ENCODE results near the gene UBIAD1.
"Not testable (repeated sequence)": the region's sequence is repeated elsewhere in the genome, so short reads cannot be mapped to it uniquely, and the experiment has no call there.

Gene UBIAD1

DNA sequence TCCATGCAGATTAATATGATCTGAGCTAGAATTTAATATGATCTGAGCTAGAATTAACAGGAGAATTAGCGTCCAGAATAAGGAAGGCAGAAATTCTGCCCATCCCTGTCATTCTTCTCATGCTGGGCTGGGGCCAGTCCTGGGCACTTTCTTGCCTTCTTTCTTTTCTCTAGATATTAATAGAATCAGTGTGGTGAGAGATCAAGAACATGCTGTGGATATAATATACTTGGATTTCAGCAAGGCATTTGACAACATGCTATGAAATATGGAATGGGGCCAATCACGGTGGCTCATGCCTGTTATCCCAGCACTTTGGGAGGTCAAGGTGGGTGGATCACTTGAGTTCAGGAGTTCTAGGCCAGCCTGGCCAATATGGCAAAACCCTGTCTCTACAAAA lies 18.1 kb downstream of the UBIAD1 start:
- Mint-ChIP-seq H3K36me3 (ENCODE audit: low read depth) (peaks cover 51% of the 10 kb centered on the region), H3K9me3 (no peaks in the 10 kb centered on the region), H3K4me3 (no peak overlapping the region), H3K27me3 (ENCODE audit: low read depth) (peaks cover 3% of the 10 kb centered on the region), H3K27ac (no peak overlapping the region), H3K4me1 (peaks cover 21% of the 10 kb centered on the region)
- TF ChIP-seq, protein P1, sequence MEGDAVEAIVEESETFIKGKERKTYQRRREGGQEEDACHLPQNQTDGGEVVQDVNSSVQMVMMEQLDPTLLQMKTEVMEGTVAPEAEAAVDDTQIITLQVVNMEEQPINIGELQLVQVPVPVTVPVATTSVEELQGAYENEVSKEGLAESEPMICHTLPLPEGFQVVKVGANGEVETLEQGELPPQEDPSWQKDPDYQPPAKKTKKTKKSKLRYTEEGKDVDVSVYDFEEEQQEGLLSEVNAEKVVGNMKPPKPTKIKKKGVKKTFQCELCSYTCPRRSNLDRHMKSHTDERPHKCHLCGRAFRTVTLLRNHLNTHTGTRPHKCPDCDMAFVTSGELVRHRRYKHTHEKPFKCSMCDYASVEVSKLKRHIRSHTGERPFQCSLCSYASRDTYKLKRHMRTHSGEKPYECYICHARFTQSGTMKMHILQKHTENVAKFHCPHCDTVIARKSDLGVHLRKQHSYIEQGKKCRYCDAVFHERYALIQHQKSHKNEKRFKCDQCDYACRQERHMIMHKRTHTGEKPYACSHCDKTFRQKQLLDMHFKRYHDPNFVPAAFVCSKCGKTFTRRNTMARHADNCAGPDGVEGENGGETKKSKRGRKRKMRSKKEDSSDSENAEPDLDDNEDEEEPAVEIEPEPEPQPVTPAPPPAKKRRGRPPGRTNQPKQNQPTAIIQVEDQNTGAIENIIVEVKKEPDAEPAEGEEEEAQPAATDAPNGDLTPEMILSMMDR (IDR thresholded peaks at IDR 0.05; ENCODE audit: unreplicated experiment in 3 of 3): no peak

DNA sequence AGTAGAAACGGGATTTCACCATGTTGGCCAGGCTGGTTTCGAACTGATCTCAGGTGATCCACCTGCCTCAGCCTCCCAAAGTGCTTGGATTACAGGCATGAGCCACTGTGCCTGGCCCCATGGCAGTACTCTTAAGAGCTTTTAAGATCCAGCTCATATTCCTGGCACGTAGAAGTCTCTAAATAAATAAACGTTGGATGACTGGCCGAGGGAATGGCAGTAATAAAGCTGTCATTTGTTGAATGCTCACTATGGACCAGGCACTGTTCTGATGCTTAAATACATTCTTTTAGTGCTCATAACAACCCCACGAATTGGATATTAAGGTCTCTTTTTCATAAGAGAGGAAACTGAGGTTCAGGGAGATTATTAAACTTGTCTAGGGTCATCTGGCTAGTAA lies 20.9 kb downstream of the UBIAD1 start:
- peaks cover 46% of the 10 kb centered on the region for H3K36me3 Mint-ChIP-seq (ENCODE audit: low read depth)
- TF ChIP-seq, protein P1 (IDR thresholded peaks at IDR 0.05; ENCODE audit: unreplicated experiment in 3 of 3): no peak
- H3K27ac Mint-ChIP-seq: no peak overlapping the region
- no peaks in the 10 kb centered on the region for H3K9me3 Mint-ChIP-seq
- peaks cover 3% of the 10 kb centered on the region for H3K27me3 Mint-ChIP-seq (ENCODE audit: low read depth)
- no peak overlapping the region for H3K4me3 Mint-ChIP-seq
- H3K4me1 Mint-ChIP-seq: peaks cover 8% of the 10 kb centered on the region

- Mint-ChIP-seq H3K27me3 (ENCODE audit: low read depth) (peaks cover 3% of the 10 kb centered on the region), H3K36me3 (ENCODE audit: low read depth) (peaks cover 41% of the 10 kb centered on the region), H3K4me1 (peaks cover 4% of the 10 kb centered on the region), H3K9me3 (no peaks in the 10 kb centered on the region), H3K4me3 (no peak overlapping the region), H3K27ac (no peak overlapping the region)
- TF ChIP-seq, protein P1 (IDR thresholded peaks at IDR 0.05; ENCODE audit: unreplicated experiment in 3 of 3): no peak
Measured at GRCh38 chr1:11294951-11295350, 22.0 kb downstream of the UBIAD1 start.

- peaks cover 34% of the 10 kb centered on the region for H3K36me3 Mint-ChIP-seq (ENCODE audit: low read depth)
- H3K27ac Mint-ChIP-seq: no peak overlapping the region
- peaks cover 3% of the 10 kb centered on the region for H3K27me3 Mint-ChIP-seq (ENCODE audit: low read depth)
- TF ChIP-seq, protein P1 (IDR thresholded peaks at IDR 0.05; ENCODE audit: unreplicated experiment in 3 of 3): no peak
- H3K9me3 Mint-ChIP-seq: no peaks in the 10 kb centered on the region
- peaks cover 3% of the 10 kb centered on the region for H3K4me1 Mint-ChIP-seq
- H3K4me3 Mint-ChIP-seq: no peak overlapping the region
Measured at GRCh38 chr1:11295905-11296304, 22.9 kb downstream of the UBIAD1 start.

DNA sequence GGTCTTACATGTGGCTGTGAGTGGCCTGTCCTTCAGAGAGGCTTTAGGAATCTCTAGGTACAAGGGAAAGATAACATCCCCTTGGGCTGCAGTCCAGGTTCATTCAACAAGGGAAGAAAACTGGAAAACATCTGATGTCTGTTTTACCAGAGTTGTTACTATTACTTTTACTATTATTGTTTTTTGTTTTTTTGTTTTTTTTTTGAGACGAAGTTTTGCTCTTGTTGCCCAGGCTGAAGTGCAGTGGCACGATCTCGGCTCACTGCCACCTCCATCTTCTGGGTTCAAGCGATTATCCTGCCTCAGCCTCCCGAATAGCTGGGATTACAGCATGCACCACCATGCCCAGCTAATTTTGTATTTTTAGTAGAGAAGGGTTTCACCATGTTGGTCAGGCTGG lies 24.8 kb downstream of the UBIAD1 start:
- peaks cover 23% of the 10 kb centered on the region for H3K36me3 Mint-ChIP-seq (ENCODE audit: low read depth)
- not testable (repeated sequence) for H3K9me3 Mint-ChIP-seq; H3K4me1 Mint-ChIP-seq; H3K27me3 Mint-ChIP-seq (ENCODE audit: low read depth); H3K27ac Mint-ChIP-seq; H3K4me3 Mint-ChIP-seq

- TF ChIP-seq, protein P1 (IDR thresholded peaks at IDR 0.05; ENCODE audit: unreplicated experiment in 3 of 3): no peak
Measured at GRCh38 chr1:11298390-11299224, 25.6 kb downstream of the UBIAD1 start.

More at GRCh38 chr1:11298390-11299224, 25.6 kb downstream of the UBIAD1 start:
- Mint-ChIP-seq H3K9me3 (no peaks in the 10 kb centered on the region), H3K27me3 (ENCODE audit: low read depth) (peaks cover 2% of the 10 kb centered on the region), H3K27ac (no peak overlapping the region), H3K36me3 (ENCODE audit: low read depth) (peaks cover 19% of the 10 kb centered on the region), H3K4me3 (no peak overlapping the region), H3K4me1 (no peaks in the 10 kb centered on the region)

All from nephron (organoid).